Renal cortex interstitium (tissue), 11 donors: Measurements from ENCODE around the gene ANO8. TPM values are rescaled to one million over a fixed set of nuclear protein-coding genes. Genes with fewer than 3 reads are reported as not detected.

Source experiments
- DNase-seq, 11 donors: peaks; one replicate each; pipeline ENCODE4 v3.0.0-alpha.2; 2013; ENCODE audit warnings: low read depth in 9 of 11, low spot score in 4 of 11; ENCODE audit errors: extremely low read depth in 1 of 11
- polyA plus RNA-seq, 3 donors: library from polyadenylated mRNA; unstranded; fragments of 120-200 nt; gene quantifications; one replicate each; pipeline ENCODE4 v1.2.1, GENCODE V29; 2013; ENCODE audit not compliant: insufficient read length in 3 of 3

ANO8 gene
- polyA plus RNA-seq, 3 donors: 9.3 to 17.4 (median 13.9) TPM

DNA sequence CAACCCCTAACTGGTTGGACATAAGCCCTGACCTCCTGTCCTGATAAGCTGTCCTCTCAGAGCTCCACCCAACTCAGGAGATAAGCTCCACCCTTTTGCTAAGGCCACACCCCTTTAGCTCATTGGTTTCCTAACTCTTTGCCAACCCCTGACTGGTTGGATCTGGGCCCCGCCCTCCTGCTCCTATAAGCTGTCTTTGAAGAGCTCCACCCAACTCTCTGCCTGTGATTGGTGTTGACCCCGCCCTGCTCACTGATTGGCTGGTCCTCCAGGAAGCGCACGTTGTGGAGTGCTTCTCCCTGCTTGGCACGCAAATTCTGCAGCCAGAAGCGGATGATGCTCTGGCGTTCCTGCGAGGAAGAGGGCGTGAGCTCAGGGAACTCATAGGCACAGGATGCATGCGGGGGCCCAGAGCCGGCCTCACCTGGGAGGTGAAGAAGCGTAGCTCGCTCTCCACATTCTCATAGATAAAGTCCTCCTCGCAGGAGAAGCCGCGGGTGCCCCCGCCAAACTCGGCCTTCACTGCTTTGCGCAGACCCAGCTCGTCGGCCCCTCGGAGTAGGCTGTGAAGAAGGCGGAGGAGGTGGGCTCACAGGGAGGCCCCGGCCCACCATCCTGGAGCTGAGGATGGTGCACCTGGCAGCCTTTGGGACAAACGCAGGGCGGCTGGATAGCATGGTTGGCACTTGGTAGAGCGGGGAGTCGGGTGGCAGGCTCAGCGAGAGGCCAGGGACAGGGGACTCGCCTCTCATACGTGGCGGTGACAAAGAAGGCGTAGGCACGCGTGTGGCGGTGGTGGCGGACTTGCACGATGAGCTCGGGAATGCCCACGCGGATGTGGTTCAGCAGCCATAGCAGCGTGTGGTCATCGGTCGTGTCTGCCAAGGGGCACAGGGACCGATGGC is 1.7 kb downstream of the ANO8 start:
- no peak for DNase-seq

DNA sequence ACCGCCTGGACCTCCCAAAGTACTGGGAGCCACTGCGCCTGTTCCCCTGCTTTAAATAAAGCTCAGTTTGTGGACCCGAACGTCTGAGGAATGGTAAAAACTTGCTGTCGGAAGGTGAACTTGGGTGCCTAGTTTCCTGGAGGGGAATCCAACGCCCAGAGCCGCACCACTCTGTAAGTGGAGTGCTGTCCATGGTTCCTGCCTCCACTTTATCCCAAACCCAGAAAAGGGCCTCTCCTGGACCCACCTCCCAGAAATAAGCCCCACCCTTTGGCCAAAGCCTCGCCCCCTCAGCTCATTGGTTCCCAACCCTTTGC is 2.3 kb downstream of the ANO8 start:
- no peak for DNase-seq

DNA sequence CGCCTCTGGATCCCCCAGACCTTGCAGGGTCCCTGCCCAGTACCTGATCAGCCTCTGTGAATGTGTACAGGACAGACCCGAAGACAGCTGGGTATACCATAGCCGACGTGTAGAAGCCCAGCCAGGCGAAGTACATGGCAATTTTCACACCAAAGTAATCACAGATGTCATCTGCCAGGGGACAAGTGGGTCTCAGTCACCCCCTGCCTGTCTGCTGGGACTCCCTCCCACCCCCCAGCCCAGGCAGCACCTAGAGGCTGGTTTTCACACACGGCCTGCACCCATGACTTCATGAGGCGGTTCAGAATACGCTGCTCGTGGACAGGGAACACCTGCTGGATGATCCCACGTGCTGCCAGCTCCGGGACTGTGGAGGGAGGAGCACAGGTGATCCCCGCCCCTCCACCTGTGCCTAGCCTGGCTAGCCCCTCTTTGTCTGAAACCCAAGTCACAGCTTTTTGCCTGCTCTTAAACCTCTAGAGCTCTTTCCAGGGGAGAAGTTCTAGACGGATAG is 3.6 kb downstream of the ANO8 start:
- no peak for DNase-seq

DNA sequence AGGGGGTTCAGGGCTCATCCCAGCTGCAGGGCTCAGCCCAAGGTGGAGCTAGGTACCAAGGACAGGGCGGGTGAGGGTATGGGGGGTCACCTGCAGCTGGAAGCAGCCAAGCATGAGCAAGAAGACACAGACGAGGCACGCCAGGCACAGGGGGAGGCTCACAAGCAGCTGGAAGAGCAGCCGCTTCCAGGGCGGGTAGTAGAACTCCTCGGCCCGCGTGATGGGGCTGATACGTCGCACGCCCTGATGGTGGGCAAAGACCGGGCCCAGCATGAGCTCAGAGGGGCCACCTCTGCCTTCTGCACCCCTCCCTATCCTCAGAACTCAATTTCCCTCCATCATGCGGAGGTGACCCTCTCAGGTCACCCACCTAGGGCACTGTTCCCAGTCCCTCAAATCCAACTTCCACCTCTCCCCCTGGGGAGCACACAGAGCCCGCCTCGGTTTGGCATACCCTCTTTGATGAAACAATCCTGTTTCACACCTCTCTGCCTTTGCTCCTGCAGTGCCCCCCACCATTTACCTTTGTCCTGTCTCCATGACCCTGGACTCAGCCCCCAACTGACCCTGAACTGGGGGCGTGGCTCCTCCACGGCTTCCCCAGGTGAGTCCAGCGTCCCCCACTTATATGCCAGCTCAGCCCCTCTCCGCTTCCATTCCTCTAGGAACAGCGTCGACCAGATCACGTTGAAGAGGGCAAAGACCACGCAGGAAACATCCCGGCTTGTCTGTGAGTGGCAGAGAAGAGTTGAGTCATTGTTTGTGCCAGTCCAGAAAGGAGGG is 4.2 kb downstream of the ANO8 start:
- no peak for DNase-seq

DNA sequence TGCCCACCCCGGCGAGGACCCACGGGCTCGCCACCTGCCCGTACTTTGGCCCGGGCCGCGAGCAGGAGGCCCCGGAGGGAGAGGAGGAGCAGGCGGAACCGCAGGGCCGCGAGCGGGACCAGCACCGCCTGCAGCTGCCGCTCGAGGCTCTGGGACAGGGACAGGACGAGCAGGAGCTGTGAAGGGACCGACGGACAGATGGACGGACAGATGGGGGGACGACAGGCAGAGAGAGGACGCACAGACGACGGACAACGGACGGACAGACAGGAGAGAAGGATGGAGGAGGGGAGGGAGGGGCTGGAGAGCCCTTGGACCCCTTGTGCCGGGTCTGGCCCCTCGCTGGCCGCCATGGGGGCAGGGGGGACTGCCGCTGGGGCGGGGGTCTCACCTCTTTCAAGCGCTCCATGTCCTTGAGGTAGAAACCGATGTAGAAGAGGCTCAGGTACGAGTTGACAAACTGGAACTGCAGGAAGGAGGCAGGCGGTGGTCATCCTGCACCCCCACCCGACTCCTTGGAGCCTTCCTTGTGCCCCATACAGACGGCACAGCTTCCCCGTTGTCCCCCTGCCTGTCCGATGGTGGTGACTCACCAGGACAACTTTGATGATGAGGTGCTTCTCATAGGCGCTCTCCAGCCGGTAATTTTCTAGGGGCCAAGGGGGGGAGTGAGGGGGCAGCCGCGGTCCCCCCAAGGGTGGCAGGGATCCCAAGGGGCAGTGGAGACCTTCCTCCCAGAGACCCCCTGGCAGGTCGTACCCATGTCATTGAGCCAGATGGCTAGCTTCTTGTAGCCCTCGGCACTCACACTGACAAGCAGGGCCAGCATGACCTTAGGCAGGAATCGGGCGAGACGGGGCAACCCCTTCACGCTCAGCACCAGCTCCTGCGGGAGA is 5.0 kb downstream of the ANO8 start:
- DNase-seq: no peak

DNA sequence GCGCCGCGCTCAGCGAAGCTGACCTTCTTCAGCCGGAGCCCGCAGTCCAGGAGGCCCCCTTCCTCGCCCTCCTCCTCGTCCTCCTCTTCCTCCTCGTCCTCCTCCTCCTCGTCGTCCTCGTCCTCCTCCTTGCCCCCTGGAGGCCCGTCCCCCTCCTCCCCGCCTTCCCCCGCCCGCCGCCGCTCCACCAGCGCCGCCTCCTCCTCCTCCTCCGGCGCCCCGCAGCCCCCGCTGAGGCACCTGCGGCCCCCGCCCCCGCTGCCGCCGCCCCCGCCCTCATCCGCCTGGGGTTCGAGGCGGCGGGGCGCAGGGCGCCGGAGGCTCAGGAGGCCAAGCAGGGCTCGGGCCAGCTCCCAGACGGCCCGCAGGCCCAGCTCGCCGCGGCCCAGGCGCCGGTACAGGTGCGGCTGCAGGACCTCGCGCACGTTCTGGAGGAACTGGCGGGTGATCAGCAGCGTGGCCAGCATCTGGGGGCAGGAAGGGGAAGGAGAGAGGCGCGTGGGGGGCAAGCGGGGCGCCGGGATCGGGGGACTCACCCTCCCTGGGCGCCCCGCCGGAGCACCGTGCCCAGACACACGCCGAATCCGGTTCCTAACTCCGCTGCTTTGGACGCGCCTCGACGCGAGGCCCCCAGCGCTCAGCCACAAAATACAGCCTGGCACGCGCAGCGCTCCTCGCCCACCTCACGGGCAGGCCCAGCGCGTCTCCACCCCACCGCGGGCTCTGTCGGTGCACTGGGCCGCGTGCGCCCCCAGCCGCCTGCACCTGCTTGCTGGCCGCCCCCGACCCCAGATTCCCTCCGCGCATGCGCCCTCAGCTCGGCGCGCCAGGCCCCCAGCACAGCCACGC is 5.9 kb downstream of the ANO8 start:
- DNase-seq: no peak

DNA sequence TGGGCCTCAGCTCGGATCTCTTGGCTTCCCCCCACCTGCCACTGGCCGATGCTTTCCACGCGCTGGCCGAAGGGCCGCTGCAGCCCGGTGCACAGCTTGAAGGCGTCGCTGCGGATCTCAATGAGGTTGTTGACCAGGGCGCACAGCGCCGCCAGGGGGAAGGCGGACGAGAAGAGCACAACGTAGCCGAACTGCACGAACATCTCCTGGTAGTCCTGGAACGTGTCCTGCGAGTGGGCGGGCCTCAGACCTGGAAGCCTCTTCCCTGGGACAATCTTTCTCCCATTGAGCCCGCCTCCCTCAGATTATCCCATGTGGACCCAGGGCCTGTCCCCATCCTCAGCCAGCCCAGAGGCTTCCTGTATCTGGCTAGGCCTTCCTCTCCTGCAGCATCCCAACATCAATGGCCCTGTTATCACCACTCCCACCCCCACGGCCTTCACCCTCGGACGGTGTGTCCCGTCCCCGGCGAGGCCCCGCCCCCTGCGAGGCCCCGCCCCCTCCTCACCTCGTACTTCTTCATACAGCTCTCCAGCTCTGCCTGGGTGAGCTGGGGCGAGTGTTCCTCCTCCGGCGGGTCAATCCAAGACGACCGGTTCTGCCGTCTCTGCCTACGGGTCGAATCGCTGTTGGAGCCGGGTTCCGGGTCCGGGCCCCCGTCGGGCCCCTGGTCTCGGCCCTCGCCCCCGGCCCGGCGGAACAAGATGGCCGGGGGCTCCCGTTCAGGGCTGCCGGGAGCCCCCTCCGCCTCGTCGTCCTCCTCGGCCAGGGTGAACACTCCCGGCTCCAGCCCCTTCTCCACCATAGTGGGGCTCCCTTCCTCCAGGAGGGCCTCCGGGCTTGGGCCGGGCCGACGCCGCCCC is 6.8 kb downstream of the ANO8 start:
- DNase-seq: peak in 4 of 11 donors; percentile 55 to 76 (median 70)

DNA sequence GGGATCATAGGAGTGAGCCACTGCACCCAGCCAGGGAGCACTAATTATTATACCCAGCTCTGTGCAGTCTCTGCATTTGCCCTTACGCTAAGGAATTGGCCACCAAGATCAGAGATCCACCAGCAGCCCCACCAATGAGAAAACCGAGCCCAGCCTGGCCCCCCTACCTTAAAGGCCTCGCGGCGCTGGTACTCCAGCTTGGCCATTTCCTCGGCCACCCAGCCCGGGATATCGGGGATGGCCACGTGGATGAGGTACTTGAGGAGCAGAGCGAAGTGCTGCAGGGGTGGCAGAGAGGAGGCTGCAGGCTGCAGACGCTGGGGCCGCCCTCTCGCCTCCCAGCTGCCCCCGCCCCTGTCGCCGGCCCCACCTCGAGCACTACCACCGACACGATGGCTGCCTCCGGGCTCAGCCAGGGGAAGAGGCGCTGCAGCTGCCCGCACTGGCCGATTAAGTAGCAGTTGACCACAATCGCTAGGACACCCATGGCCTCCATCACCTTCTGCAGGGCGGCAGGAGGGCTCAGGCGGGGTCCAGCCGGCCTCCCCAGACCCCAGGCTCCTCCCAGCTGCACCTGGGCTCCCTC is 7.5 kb downstream of the ANO8 start:
- no peak for DNase-seq

DNA sequence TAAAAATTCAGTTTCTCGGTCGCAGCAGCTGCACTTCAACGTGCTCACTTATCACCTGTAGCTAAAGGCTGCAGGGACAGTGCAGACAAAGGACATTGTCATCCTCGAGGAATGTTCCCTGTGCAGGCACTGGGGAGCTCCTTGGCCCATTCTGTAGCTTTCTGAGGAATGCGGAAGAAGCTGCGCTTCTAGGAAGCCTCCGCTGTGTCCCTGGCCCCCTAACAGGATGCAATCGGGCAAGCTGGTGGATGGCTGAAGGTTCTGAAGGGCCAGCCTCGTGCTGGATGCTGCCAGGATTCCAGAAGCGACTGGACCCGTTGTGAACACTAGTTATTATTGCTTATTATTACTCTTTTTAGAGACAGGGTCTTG is 8.1 kb downstream of the ANO8 start:
- DNase-seq: no peak

DNA sequence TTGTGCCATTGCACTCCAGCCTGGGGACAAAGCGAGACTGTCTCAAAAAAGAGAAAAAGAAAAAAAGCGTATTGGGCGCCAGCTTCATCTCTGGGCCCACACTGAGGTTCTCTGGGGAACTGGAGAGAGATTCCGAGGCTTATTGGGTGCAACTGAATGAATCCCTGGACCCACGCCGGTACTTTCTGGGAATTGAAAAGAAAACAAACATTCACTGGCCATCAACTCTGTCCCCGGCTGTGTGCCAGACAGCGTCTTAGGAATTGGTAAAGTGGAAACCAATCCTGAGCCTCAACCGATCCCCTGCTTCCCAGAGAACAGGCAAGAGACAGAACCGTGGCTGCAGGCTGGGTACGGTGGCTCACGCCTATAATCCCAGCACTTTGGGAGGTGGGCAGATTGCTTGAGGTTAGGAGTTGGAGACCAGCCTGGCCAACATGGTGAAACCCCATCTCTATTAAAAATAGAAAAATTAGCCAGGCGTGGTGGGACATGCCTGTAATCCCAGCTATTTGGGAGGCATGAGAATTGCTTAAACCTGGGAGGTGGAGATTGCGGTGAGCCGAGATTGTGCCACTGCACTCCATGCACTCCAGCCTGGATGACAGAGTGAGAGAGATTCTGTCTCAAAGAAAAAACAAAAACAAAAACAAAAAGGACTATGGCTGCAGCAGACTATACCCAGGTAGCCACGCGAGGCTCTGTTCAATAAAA is 8.6 kb downstream of the ANO8 start:
- DNase-seq: no peak

DNA sequence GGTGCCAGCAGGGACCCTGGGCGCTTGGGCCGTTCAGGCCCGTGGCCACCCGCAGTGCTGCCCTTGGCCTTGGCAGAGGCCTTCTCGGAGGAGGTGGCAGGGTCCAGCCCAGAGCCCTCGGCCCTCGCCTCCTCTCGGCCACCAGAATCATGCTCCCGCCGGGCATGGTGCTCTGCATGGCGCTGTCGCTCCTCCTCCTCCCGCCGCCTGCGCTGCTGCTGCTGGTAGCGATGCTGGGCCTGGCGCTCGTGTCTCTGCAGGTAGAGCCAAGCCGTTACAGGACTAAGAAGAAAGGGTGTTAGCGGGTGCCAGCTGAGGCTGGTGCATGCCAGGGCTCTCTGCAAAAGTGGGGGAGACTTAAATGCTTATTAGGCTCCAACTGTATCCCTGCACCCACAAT is 9.5 kb downstream of the ANO8 start:
- no peak for DNase-seq

DNA sequence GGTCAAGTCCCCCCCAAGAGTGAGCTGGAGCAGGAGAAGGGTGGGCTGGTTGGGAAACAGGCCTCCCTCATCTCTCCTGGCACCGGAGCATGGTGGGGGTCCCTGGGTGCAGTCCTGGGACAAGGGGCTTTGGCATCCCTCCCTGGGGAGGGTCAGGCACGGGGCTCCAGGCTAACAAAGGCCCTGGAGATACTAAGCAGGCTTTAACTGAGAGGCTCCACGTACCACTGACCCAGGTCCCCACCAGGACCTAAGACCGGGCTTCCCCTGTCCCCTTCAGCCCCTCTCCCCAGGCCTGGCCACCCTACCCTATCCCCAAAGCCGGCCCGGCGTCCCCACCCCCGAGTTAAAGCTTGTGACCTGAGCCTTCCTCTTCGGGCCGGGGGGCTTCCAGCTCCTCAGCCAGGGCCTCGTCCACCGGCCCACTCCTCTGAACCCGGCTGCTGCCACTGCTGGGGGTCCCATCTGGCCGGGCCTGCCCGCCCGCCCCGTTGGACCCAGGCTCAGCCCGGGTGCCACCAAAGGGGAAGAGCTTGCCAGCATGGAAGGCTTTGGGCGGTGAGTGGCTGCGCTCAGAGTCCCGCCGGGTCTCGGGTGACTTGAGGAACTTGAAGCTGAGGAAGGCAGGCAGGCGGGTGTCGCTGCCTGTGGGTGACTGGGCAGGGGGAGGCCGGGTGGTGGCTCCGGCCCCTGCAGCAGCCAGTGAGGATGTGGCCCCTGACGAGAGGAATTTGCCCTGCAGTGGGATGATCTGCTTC is 10.1 kb downstream of the ANO8 start:
- DNase-seq: no peak

DNA sequence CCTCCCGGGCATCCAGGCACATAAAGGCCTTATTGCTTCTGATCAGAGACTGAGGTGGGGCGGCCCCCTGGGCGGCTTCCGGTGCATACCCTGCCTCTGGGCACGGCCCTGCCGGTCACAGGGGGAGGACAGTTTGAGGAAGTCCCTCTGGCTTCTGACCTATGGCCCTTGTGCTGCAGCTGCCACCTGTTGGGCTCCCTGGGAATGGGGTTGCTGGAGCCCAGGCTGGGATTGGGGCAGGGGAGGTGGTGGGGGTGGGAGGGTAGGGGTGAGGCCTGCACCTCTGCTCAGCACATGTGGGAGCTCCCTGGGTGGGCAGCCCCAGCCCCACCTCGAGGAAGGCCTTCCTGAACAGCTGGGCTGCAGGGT is 10.7 kb downstream of the ANO8 start:
- DNase-seq: no peak

DNA sequence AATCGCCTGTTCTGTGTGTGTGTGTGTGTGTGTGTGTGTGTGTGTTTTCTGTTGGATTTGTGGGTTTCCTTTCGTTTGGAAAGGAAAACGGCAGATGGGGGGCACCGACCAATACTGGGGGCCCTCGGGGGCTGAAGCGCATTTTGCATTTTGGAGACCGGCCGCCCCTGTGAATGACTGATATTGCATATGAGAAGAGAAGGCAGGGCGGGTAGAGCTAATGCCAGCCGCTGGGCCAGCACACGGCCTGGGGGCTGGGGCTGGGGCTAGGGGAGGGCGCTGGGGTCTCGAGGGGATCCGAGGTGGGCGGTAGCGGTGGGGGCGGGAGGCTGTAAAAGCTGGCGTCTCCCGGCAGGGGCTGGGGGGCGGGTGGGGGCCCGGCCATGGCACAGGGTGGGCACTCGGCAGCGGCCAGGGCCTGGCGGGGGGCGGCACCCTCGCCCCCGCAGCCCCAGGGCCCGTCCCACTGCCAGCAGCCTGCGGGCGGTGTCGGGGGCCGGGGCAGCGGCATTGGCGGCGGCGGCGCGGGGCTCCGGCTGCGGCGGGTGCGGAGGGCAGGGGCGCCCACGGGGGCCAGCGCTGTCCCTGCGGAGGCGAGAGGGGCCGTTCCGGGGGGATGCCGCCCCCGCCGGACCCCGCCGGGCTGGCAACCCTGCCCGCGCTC is 11.2 kb downstream of the ANO8 start:
- no peak for DNase-seq

DNA sequence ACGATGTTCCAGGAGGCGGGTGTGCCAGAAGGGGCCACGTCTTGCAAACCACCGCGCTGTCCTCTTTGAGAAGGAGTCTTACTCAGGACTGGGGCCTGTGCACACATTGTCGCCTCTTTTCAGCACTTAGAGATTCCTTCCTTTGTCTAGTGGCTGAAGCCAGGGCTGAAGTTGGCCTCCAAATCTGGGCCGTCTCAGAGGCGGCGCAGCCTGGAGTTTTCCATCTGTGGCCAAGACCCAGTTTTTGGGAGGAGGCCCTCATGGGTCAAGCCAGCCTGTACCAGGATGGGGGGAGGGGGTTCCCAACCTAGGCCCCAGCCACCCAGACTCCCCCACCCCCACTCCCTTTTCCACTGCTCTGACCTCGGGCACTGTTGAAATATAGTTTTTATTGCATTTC is 11.8 kb downstream of the ANO8 start:
- DNase-seq: no peak
